Psoas muscle (tissue), 8 donors: ENCODE data around the gene ZNF846. TPM values are rescaled to one million over a fixed set of nuclear protein-coding genes. Genes with fewer than 3 reads are reported as not detected.

Experiments used
- ATAC-seq, 4 donors: fragments of 200-7000 bp; cut with Tn5 transposase; one replicate each; pipeline ENCODE4 v1.9.1; 2020; ENCODE audit warnings: moderate library complexity in 3 of 4, mild to moderate bottlenecking in 2 of 4
- DNase-seq, 2 donors: peaks; one replicate each; pipeline ENCODE4 v3.0.0-alpha.2; 2020
- H3K27ac ChIP-seq: fragments of 200-600 bp; one replicate; pipeline ENCODE4 v1.8.0; 2022
- H3K27me3 ChIP-seq, 3 donors: fragments of 200-600 bp in 1 of 3; one replicate each; pipeline versions ENCODE4 v1.6.1 to v1.8.0; 2013 to 2022; ENCODE audit warnings: low read length in 2 of 3, mild to moderate bottlenecking in 2 of 3, moderate library complexity in 1 of 3; ENCODE audit not compliant: insufficient read depth in 3 of 3
- H3K36me3 ChIP-seq, 2 donors: fragments of 200-600 bp in 1 of 2; one replicate each; pipeline versions ENCODE4 v1.6.1 to v1.8.0; 2013 to 2022; ENCODE audit warnings: low read depth in 1 of 2, mild to moderate bottlenecking in 1 of 2, moderate library complexity in 1 of 2; ENCODE audit not compliant: insufficient read depth in 1 of 2
- H3K4me1 ChIP-seq: fragments of 200-600 bp; one replicate; pipeline ENCODE4 v1.8.0; 2022
- H3K4me3 ChIP-seq: fragments of 200-600 bp; one replicate; pipeline ENCODE4 v1.8.0; 2022; ENCODE audit warnings: mild to moderate bottlenecking
- H3K9me3 ChIP-seq: fragments of 200-600 bp; one replicate; pipeline ENCODE4 v1.8.0; 2022
- CTCF ChIP-seq: fragments of 200-600 bp; IDR thresholded peaks from one replicate; pipeline ENCODE4 v1.8.0; 2022; ENCODE audit warnings: antibody characterized with exemption
- WGBS, 3 donors: extraction: QIAGEN DNeasy Blood & Tissue Kit; methylation state at CpG; one replicate each; pipeline versions ENCODE4 v1.1.6 to v1.1.7; 2013; 5-methylcytosine and 5-hydroxymethylcytosine counted together
- intact Hi-C, 2 donors: fragments of 100-400 bp; cut with DNase I; formaldehyde crosslinking; loops; one replicate each; pipeline versions ENCODE4 v1.11.0 to v1.14.2; 2022
- polyA plus RNA-seq, 3 donors: library from polyadenylated mRNA; stranded (reverse); fragments of 200-250 nt; gene quantifications; one replicate each; pipeline ENCODE4 v1.2.3, GENCODE V29; 2013
- total RNA-seq, 4 donors: library from RNA; stranded (reverse); fragmentation: NEBNext Ultra II Directional in 2 of 4; extraction: Animal tissue kit (Norgen Biotek cat#: 25700) in 2 of 4; gene quantifications; one replicate each; pipeline versions ENCODE4 v1.2.1 to v1.2.4, GENCODE V29; 2021 to 2023
- donor health status: healthy with polysubstance abuse.
- donor health status: DM: no; HTN: no; CAD: no; lungs with moderate emphysema.
- donor health status: Bipolar disorder and iron deficiency.
- donor health status: healthy.
- donor health status: DM: yes; HTN: yes; CAD: no.
- donor health status: DM: no; HTN: no; CAD: no.
- donor health status: DM: no; HTN: no; CAD: no.
- donor health status: DM: yes; HTN: yes; CAD: no.

Gene ZNF846
- total and polyA plus RNA-seq, 7 donors = 1.7 to 6.8 (median 3.3) TPM

DNA sequence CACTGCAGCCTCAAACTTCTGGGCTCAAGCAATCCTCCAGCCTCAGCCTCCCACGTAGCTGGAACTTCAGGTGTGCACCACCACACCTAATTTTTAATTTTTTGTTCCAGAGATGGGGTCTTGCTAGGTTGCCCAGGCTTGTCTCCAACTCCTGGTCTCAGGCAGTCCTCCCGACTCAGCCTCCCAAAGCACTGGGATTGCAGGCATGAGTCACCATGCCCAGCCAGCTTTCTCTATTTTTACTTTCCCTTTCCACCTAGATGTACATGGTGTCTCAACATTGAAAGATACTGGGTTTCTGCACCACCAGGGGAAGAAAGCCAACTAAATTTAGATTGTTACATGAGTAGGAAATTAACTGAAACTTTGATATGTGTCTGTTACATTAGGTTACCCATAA lies 13.8 kb upstream of the ZNF846 start:
- ATAC-seq = no peak
- TF ChIP-seq CTCF = no peak
- Histone ChIP-seq H3K4me3 (no peak overlapping the region), H3K27me3 (peaks cover 0 to 23% (median 3%) of the 10 kb centered on the region in 3 donors), H3K4me1 (no peaks in the 10 kb centered on the region), H3K9me3 (peaks cover 8% of the 10 kb centered on the region), H3K36me3 (no peaks in the 10 kb centered on the region), H3K27ac (no peak overlapping the region)
- DNase-seq = no peak
- intact Hi-C loops = no loop called here
- 92 to 94% (median 92%) methylated on average over 2 of the region's 2 CpGs for WGBS, 3 donors

GRCh38 chr19:9757544-9758501 lies 10.7 kb downstream of the ZNF846 start:
- Histone ChIP-seq H3K4me1 (no peaks in the 10 kb centered on the region), H3K4me3 (no peak overlapping the region), H3K36me3 (peaks cover 12 to 61% of the 10 kb centered on the region in 2 donors), H3K27me3 (no peaks in the 10 kb centered on the region), H3K9me3 (peaks cover 45% of the 10 kb centered on the region), H3K27ac (no peak overlapping the region)
- intact Hi-C loops = no loop called here
- no peak for ATAC-seq
- DNase-seq = no peak
- TF ChIP-seq CTCF = no peak
- WGBS, 3 donors = 92 to 95% (median 94%) methylated on average over 9 of the region's 9 CpGs

DNA sequence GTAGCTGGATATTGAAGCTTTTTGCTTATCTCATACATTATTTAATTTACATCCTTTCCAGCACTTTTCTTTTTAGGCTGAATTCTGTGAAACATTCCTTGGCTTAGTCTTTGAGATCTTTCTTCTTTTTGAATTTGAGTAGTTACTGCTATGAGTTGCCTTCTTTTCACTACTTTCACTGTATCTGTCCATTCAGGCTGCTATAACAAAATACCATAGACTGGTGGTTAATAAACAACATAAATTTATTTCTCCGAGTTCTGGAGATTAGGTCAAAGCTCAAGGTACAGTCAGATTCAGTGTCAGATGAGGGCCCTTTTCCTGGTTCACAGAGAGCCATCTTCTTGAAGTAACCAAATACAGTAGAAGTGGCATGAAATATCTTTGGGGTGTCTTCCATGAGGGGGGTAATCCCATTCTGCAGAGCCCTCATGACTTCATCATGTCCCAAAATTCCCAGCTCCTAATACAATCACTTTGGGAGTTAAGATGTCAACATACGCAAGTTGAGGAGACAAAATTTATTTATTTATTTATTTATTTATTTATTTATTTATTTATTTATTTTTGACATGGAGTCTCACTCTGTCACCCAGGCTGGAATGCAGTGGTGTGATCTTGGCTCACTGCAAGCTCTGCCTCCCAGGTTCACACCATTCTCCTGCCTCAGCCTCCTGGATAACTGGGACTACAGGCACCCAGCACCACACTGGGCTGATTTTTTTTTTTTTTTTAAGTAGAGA lies 15.7 kb downstream of the ZNF846 start:
- Histone ChIP-seq H3K9me3 (peaks cover 33% of the 10 kb centered on the region), H3K36me3 (peaks cover 5 to 14% of the 10 kb centered on the region in 2 donors), H3K27me3 (no peaks in the 10 kb centered on the region), H3K4me1 (no peaks in the 10 kb centered on the region), H3K27ac (no peak overlapping the region), H3K4me3 (no peak overlapping the region)
- ATAC-seq (no peak), DNase-seq (no peak)
- intact Hi-C loops = no loop called here
- no peak for TF ChIP-seq CTCF
- 96 to 97% (median 97%) methylated on average over 2 of the region's 2 CpGs for WGBS, 3 donors

GRCh38 chr19:9751446-9751845 lies 17.1 kb downstream of the ZNF846 start:
- Histone ChIP-seq H3K9me3 (peaks cover 23% of the 10 kb centered on the region), H3K27me3 (no peaks in the 10 kb centered on the region), H3K27ac (no peak overlapping the region), H3K4me3 (no peak overlapping the region), H3K36me3 (no peaks in the 10 kb centered on the region), H3K4me1 (no peaks in the 10 kb centered on the region)
- DNase-seq = no peak
- 94 to 99% (median 96%) methylated on average over 7 of the region's 7 CpGs for WGBS, 3 donors
- intact Hi-C loops = no loop called here
- TF ChIP-seq CTCF = no peak
- no peak for ATAC-seq
